ENCODE results near the gene RHCG. TPM values are rescaled to one million over a fixed set of nuclear protein-coding genes. Genes with fewer than 3 reads are reported as not detected.

Gene RHCG
- total RNA-seq, 2 donors from 2014 or later = not detected

DNA sequence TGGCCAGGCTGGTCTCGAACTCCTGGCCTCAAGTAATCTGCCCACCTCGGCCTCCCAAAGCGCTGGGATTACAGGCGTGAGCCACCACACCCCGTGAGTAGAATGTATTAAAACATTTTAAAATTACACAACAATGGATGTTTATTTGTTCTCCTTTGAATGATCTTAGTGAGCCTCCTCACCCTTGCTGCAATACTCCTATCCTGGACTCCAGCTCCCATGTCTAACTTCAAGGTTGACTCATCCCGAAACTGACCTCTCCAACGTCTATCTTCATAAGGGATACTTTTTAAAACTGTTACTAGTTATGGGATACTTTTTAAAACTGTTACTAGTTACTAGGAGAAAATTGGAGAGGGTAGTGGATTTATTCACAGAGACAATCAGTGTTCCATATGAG, 17.8 kb upstream of the RHCG start:
- Histone ChIP-seq H3K27me3 (replicated peaks; ENCODE audit: insufficient read depth) (no peaks in the 10 kb centered on the region), H3K4me1 (ENCODE audit: control insufficient read depth in 1 of 2, low read depth in 2 of 2) (no peaks in the 10 kb centered on the region), H3K4me3 (no peak overlapping the region), H3K9me3 (no peaks in the 10 kb centered on the region), H3K36me3 (no peaks in the 10 kb centered on the region), H3K27ac (no peak overlapping the region)
- DNase-seq (ENCODE audit: low spot score) (no peak), ATAC-seq (ENCODE audit: insufficient number of reproducible peaks, low FRiP score, low read depth) (no peak)
- TF ChIP-seq, protein P1, sequence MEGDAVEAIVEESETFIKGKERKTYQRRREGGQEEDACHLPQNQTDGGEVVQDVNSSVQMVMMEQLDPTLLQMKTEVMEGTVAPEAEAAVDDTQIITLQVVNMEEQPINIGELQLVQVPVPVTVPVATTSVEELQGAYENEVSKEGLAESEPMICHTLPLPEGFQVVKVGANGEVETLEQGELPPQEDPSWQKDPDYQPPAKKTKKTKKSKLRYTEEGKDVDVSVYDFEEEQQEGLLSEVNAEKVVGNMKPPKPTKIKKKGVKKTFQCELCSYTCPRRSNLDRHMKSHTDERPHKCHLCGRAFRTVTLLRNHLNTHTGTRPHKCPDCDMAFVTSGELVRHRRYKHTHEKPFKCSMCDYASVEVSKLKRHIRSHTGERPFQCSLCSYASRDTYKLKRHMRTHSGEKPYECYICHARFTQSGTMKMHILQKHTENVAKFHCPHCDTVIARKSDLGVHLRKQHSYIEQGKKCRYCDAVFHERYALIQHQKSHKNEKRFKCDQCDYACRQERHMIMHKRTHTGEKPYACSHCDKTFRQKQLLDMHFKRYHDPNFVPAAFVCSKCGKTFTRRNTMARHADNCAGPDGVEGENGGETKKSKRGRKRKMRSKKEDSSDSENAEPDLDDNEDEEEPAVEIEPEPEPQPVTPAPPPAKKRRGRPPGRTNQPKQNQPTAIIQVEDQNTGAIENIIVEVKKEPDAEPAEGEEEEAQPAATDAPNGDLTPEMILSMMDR (IDR thresholded peaks at IDR 0.05) = no peak

DNA sequence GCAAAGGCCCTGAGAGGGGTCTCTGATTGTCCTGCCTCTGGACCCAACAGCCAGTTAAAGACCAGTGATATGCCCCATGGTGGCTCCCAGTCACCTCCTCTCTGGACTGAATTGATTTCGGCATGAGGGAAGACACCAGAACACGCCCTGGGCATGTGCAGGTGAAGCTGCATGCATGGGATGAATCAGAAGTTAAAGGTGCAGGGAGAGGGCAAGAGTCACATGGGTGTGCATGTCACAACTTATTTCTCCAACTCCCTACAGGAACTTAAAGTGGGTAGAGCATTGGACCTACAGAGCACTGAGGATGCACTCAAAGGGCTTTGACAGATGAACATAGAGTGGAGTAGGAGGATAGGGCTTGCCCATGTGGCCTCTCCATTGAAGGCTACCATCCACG, 16.9 kb upstream of the RHCG start:
- ATAC-seq (ENCODE audit: insufficient number of reproducible peaks, low FRiP score, low read depth) (no peak), DNase-seq (ENCODE audit: low spot score) (no peak)
- H3K27ac ChIP-seq = no peak overlapping the region
- H3K36me3 ChIP-seq = no peaks in the 10 kb centered on the region
- no peak overlapping the region for H3K4me3 ChIP-seq
- no peaks in the 10 kb centered on the region for H3K27me3 ChIP-seq (replicated peaks; ENCODE audit: insufficient read depth)
- H3K4me1 ChIP-seq (ENCODE audit: control insufficient read depth in 1 of 2, low read depth in 2 of 2) = no peaks in the 10 kb centered on the region
- TF ChIP-seq, protein P1 (IDR thresholded peaks at IDR 0.05) = no peak
- no peaks in the 10 kb centered on the region for H3K9me3 ChIP-seq

DNA sequence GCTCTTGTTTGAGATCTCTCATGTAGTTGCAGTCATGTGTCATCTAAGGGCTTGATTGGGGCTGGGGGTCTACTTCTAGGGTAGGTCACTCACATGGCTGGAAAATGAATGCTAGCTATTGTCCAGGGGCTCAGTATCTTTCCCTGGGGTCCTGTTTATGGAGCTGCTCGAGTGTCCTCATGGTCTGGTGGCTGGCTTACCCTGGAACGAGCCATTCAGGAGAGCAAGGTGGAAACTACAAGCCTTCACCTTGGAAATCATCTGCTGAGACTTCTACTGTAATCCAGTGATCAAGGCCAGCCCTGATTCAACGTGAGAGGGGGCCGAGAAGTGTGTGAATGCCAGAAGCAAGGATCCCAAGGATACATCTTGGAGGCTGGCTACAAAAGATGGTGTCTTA, 16.2 kb upstream of the RHCG start:
- DNase-seq (ENCODE audit: low spot score) = no peak
- TF ChIP-seq, protein P1 (IDR thresholded peaks at IDR 0.05) = no peak
- H3K9me3 ChIP-seq = no peaks in the 10 kb centered on the region
- no peaks in the 10 kb centered on the region for H3K27me3 ChIP-seq (replicated peaks; ENCODE audit: insufficient read depth)
- H3K4me1 ChIP-seq (ENCODE audit: control insufficient read depth in 1 of 2, low read depth in 2 of 2) = no peaks in the 10 kb centered on the region
- no peak overlapping the region for H3K27ac ChIP-seq
- no peaks in the 10 kb centered on the region for H3K36me3 ChIP-seq
- no peak for ATAC-seq (ENCODE audit: insufficient number of reproducible peaks, low FRiP score, low read depth)
- H3K4me3 ChIP-seq = no peak overlapping the region

DNA sequence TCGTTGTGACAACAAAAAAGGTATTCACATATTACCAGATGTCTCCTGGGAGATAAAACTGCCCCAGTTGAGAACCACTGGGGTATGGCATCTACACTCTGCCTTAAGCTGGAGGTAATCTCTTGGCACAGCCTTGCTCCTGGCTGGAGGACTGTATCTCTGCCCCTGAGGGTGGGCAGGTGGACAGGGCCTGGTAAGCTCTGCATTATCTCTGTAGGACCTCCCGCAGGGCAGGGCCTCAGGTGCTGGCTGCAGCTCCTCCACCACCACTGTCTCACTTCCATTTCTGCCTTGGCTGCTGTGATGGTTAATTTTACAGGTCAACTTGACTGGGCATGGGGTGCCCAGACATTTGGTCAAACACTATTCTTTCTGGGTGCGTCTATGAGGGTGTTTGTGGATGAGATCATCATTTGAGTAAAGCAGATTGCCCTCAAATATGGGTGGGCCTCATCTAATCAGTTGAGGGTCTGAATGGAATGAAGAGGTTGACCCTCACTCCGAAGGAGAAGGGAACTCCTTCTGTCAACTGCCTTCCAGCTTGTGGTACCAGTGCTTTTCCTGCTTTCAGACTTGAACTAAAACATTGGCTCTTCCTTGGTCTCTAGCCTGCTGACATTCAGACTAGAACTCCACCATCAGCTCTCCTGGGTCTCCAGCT, 9.8 kb upstream of the RHCG start:
- no peak overlapping the region for H3K27ac ChIP-seq
- H3K9me3 ChIP-seq = no peaks in the 10 kb centered on the region
- TF ChIP-seq, protein P1 (IDR thresholded peaks at IDR 0.05) = no peak
- ATAC-seq (ENCODE audit: insufficient number of reproducible peaks, low FRiP score, low read depth) (no peak), DNase-seq (ENCODE audit: low spot score) (no peak)
- no peaks in the 10 kb centered on the region for H3K4me1 ChIP-seq (ENCODE audit: control insufficient read depth in 1 of 2, low read depth in 2 of 2)
- H3K4me3 ChIP-seq = no peak overlapping the region
- no peaks in the 10 kb centered on the region for H3K27me3 ChIP-seq (replicated peaks; ENCODE audit: insufficient read depth)
- no peaks in the 10 kb centered on the region for H3K36me3 ChIP-seq

DNA sequence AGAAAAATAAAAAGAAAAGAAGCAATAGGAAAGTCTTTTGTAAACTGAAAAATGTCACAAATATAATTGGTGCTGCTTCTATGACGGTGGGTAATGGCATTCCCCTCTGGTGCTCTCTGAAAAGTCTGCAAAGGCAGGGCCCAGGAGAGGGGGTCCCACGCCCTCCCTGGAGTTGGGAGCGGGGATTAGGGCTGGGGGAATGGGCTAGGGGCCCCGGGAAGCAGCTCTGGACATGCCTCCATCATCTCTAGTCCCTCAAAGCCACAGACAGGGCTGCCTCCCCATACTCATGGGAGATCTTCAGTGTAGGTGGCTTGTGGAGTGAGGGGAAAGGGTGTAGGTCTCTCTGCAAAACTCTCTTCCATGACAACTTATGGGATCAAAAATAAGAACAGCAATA, 7.8 kb upstream of the RHCG start:
- ATAC-seq (ENCODE audit: insufficient number of reproducible peaks, low FRiP score, low read depth) (no peak), DNase-seq (ENCODE audit: low spot score) (no peak)
- no peaks in the 10 kb centered on the region for H3K4me1 ChIP-seq (ENCODE audit: control insufficient read depth in 1 of 2, low read depth in 2 of 2)
- H3K9me3 ChIP-seq = no peaks in the 10 kb centered on the region
- TF ChIP-seq, protein P1 (IDR thresholded peaks at IDR 0.05) = no peak
- no peak overlapping the region for H3K4me3 ChIP-seq
- H3K36me3 ChIP-seq = no peaks in the 10 kb centered on the region
- no peak overlapping the region for H3K27ac ChIP-seq
- H3K27me3 ChIP-seq (replicated peaks; ENCODE audit: insufficient read depth) = no peaks in the 10 kb centered on the region
